GM18511 (cell line): Measurements from ENCODE around the gene FGF6.
"Not testable (repeated sequence)": the region's sequence is repeated elsewhere in the genome, so short reads cannot be mapped to it uniquely, and the experiment has no call there.

Experiments
- ATAC-seq: cut with Tn5 transposase; IDR thresholded peaks from one replicate; pipeline ENCODE4 v1.9.1; 2021; ENCODE audit warnings: mild to moderate bottlenecking, moderate library complexity; ENCODE audit not compliant: unreplicated experiment

Gene FGF6, protein sequence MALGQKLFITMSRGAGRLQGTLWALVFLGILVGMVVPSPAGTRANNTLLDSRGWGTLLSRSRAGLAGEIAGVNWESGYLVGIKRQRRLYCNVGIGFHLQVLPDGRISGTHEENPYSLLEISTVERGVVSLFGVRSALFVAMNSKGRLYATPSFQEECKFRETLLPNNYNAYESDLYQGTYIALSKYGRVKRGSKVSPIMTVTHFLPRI

DNA sequence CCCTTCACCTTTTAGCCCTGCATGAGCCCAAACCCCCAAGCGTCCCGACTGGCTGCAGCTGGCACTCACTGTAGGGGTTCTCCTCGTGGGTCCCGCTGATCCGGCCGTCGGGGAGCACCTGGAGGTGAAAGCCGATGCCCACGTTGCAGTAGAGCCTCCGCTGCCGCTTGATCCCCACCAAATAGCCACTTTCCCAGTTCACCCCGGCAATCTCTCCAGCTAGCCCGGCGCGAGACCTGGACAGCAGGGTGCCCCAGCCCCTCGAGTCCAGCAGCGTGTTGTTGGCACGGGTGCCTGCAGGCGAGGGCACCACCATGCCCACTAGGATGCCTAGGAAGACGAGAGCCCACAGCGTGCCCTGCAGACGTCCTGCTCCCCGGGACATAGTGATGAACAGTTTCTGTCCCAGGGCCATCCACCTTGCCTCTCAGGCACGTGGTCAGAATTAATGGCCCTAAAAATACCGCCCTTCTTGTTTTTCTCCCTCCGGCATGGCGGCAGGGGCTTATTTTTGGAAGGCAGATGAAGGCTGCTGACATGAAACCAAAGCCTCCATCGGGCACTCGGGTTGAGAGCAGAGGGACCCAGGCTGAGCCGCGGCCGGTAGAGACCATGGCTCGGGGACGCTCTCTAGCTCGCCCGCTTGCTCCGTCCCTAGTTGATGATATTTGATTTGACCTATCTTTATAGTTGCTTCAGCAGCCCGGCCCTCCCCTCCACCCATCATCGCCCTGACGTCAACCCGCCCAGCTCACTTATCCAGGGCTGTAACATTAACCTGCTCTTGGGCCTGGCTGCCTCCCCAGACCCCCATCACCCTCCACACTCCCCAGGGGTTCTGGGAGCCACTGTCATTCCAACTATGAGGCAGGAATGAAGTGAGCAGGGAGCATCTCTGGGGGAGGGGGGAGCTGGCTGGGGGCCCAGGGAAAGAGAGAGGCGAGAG, at the start of gene FGF6:
TSS of gene FGF6 (minus strand) at position 660 of the 946 bp plus-strand sequence. CDS start at position 415, 245 bp downstream.
- no peak for ATAC-seq

DNA sequence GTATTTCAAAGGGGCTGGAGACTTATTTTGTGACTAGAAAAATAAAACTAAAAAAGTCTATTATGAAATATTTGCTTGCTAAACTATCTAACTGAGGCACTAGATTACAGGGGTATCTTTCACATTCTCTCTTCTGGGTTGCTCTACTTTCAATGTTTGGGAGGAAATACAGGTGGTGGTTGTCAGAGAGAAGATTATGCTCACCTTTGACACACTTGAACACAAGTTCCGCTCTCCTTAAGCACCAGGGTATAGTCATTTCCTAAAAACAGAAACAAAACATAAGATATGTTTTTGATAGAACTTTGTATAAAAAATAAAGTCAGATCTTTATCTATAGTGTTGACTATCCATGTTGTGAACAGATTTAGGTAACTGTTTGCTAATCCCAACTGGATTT, 45.4 kb upstream of the FGF6 start:
- no peak for ATAC-seq

DNA sequence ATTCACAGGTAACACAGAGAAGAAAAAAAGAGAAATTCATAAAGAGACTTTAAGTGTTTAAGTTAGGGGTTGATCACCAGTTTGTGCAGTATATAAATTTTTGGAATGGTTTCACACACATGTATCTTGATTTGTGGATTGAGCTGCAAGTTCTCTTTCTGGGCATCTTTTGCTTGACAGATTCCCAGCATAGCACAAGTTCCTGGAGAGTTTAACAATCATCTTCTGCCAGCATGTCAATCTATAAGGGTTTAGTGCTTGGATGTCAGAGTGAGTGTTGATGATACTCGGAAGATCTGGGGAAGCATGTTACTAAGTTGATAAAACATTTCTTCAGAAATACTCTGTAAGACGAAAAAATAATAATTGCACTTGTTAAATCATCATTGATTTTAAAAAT, 43.9 kb upstream of the FGF6 start:
- ATAC-seq, result no peak

DNA sequence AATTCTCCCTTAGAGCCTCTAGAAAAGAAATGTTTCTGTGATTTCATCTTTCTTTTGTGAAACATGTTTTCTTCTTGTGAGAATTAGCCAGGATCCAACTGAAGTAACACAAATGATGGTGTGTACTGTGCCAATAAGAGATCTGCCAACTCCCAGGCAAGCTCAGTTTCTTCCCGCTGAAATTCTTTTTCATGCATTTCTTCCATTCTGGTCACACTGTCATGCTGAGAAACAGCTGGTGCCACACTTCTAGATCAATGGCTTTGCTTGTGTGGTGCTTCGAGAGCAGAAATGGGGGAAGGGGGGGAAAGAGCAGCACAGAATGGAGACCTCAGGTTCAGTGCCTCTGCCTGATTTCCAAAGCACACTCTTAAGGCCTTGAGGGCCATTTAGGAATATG, 41.4 kb upstream of the FGF6 start:
- no peak for ATAC-seq

DNA sequence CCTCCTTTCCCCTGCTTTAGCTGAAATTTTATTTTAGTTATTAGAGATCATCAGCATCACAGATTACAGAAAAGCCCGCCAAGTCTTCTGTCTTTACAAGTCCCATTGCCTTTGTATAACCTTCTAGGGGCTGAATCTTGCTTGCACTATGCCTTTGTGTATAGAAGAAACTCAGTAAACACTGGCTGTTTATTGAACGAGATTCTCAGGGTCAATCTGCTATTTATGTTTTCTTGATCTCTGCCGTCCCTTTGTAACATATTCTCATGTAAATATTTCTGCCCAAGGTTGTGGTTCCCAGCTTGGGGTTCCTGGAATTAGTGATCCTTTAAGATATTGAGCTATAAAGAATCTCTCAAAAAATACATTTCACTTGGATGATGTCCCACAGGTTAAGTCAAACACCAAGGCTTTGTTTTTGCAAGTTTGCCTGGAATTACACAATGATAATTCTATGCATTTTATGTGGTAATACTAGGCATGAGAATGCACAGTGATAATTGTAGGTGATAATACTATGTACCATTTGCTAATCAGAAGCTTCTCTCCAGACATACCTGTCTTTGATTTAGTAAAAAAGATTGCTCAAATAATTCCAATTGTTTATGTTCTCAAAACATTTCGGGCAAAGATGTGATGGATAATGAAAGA, 40.6 kb upstream of the FGF6 start:
- ATAC-seq, result no peak

DNA sequence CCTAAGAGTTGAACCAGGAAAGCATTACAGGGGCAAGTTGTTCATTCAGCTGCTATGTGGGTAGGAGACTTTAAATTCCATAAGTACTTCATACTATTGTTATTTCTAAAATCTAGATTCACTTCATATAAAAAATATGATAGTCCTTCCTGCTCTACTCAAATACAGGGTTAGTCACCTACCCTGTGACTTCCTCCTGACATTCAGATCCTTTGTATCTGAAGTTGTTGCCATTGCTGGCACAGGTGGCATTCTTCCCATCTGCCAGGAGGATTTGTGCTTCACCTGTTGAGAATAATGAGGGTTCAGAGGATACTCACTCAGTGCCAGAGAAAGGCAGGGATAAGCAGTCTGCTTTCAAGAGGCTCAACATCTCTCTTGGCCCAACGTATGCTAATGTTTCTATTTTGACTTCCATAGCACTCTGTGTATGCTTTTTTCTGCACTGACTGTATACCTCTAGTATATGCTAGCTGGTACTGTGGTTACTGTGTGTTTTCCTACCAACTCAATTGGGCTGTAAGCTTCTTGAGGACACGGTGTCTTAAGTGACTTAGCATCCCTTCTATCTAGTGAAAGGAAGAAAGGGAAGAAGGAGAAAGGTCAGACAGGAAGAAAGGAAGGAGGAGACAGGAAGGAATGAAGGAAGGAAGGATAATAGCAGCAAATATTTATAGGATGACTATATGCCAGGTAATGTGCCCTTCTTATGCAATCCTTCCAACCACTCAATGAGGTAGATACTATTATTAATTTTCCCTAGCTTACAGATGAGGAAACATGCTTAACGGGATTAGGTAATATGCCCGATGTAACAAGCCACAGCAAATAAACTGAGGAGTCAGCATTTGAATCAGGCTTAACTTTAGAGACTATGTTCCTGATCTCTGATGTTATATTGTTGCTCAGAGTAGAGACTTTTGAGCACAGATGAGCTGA, 38.5 kb upstream of the FGF6 start:
- no peak for ATAC-seq

DNA sequence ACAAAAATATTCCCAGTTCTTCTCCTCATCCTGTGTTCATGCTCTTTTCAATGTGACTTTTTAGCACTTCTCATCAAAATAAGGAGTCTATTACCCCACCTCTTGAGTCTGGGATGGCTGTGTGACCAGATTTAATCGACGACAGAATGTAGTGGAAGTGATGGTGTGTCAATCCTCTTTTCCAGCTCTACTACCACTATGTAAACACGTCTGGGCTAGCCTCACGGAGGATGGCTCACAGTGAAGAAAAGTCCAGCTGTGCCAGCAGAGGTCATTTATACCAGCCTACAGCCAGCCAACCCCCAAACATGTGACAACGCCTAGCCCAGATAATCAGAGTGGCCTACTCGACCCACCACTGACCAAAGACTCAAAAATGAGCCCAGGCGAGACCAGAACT, 37.3 kb upstream of the FGF6 start:
- no peak for ATAC-seq

DNA sequence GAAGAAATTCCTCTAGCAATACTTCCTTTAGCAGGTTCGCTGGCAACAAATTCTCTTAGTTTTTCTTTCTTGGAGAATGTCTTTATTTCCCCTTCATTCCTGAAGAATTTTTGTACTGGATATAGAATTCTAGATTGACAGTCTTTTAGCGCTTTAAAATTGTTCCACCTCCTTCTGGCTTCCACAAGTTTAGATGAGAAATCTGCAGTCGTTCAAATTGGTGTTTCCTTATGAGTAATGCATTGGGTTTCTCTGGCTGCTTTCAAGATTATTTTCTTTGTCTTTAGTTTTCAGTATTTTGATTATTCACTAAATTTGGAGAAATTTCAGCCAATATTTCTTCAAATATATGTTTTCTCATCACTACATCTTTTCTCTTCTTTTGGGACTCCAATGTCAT, 33.3 kb upstream of the FGF6 start:
- ATAC-seq, result no peak

DNA sequence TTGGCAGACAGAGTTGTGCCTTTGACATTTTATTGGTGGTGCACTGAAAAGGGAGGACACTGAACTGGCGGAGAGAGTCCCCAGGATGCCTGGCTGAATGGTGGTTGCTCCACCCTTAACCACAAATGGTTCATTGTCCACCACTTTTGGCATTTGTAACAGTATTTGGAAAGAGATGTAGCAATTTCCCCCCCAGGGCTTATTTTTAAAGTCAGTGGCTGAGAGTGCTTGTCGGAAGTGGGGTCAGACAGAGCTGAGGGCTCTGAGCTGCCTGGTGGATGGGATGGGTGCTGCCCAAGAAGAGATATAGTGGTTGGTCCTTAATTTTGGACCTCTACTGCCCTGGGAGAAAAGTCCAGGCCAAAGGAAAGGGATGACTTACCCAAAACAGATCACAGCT, 31.5 kb upstream of the FGF6 start:
- ATAC-seq, result no peak

DNA sequence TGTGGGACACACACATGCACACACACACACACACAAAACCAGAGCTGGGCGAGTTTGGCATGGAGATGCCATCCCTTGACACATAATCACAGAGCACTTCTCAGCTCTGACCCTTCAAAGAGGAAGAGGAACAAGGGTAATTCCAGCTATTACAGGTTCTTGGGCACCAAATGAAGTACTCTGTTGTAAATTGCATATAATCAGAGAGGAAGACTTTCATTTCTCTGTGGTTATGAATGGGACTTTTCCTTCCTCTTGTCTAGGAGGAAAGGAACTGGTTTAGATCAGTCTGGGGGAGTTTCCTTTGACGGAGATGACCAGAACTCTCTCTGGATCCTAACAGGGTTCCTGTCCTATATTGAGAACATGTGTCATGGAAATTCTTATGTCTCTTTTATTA, 26.4 kb upstream of the FGF6 start:
- ATAC-seq, result no peak

DNA sequence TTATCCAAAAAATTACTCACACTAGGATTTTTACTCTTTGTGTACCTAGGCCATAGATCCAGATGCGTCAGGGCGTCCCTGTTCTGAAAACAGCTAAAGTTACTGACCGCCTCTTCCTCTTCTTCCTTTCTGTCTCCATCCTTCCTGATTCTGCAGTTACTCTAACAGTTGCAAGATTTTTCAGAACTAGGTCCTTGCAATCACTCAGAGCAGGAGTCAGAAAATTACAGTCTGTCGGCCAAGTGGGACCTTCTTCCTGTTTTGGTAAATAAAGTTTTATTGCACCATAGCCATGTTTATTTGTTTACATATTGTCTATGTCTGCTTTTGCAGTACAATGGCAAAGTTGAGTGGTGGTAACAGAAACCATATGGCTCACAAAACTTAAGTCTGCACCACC, 25.6 kb upstream of the FGF6 start:
- no peak for ATAC-seq

DNA sequence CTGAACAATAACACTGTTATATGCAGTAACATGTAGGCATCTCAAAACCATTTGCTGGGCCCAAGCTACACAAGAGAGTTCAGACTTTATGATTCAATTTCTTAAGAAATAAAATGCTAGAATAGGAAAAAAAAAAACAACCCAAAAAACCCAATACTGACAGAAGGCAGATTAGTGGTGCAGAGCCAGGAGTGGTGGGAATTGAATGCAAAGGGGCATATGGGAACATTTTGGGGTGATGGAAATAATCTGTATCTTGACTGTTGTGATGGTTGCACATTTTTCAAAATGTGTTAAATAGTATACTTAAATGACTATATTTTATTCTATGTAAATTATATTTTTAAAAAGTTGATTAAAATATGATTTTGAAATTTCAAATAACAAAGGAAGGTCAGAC, 23.4 kb upstream of the FGF6 start:
- ATAC-seq, result no peak

DNA sequence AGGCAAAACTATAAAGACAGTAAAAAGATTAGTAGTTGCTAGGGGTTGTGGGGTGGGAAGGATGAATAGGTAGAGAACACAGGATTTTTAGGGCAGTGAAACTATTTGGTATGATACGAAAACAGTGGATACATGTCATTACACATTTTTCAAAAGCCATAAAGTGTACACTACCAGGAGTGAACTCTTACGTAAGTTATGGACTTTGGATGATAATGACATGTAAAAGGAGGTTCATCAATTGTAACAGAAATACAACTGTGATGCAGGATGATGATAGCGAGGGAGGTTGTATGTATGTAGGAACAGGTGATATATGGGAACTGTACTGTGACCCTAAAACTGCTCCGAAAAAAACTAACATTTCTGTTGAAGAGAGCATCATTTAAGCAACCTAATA, 15.1 kb upstream of the FGF6 start:
- ATAC-seq, result no peak

DNA sequence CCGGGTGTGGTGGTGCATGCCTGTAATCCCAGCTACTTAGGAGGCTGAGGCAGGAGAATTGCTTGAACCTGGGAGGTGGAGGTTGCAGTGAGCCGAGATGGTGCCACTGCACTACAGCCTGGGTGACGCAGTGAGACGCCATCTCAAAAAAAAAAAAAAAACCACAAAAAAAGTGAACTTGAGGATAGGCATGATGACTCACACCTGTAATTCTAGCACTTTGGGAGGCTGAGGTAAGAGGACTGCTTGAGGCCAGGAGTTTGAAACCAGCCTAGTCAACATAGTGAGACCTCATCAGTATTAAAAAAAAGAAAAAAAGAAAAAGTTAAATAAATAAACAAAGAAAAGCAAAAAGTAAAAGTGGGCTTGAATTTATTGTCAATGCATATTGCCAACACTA, 10.2 kb upstream of the FGF6 start:
- not testable (repeated sequence) for ATAC-seq

DNA sequence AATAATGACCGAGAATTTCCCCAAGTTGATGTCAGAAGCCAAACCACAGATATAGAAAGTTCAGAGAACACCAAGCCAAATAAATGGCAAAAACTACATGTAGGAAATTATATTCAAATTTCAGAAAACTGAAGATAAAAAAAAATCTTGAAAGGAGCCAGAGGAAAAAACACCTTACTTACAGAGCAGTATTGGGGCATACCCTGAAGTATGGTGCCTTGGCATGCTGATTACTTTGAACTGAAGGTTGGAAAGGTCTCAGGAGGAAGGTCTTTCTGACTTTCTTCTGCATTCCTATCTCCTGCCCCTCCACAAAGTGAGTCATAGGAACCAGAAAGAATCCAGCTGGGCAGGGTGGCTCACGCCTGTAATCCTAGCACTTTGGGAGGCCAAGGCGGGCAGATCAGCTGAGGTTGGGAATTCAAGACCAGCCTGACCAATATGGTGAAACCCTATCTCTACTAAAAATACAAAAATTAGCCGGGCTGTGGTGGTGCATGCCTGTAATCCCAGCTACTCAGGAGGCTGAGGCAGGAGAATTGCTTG, 8.8 kb upstream of the FGF6 start:
- ATAC-seq, result no peak

DNA sequence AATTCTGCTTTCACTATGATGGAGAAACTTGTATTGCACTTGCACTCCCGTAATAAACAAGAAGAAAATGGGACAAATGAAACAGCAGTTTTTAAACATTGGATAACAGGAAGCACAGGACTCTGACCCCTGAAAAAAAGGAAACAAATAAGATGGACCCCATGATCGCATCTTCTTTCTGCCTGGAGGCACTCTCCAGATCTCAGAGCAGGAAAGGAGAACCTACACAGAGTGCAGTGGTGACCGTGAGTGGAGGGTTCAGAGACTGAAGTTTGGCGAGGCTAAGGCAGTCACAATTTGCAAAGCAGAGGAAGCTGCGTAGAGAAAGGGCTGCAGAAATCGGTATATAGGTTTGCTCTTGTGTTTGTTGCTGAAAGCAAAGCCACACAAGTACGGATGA, 6.1 kb upstream of the FGF6 start:
- ATAC-seq, result no peak

DNA sequence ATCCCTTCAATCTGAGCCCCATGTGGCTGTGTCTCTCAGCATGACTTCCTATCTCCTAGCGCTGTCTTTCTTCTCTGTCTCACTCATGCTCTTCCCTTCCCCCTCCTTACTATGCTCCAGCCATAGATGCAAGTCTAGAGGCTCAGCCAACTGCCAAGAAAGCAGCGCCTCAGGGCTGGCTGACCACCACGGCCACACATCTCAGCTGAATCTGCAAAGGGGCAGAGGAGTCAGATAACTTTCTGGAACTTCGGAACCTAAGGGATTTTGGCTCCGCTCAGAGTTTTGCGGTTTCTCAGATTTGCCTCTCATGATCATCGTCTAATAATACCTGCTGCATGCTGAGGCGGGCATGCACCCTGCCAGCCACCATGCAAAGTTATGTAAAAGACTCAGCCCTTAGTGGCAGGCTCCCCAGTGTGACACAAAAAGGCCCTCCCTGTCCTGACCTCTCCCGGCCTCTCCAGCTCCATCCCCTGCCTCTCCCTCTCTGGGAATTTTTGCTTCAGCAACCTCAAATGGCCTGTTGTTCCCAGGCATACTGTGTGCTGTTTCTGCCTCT, 5.0 kb upstream of the FGF6 start:
- ATAC-seq, result no peak

DNA sequence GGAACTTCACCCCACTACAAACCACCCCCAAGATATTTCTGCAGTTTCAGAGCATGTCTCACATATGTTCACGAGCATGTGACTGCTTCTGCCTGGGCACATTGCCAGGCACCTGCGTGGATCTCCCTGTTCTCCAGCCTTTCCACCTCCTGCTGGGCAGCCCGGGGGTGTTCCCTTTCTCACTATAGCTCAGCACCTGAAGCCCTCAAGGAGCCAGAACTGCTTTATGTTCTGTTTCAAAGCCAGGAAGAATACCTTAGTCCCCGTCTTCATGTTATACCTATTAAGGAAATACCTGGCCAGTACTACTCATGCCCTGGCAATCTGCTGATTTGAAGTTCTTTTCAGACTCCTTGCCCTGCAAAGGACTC, 4.2 kb upstream of the FGF6 start:
- no peak for ATAC-seq

DNA sequence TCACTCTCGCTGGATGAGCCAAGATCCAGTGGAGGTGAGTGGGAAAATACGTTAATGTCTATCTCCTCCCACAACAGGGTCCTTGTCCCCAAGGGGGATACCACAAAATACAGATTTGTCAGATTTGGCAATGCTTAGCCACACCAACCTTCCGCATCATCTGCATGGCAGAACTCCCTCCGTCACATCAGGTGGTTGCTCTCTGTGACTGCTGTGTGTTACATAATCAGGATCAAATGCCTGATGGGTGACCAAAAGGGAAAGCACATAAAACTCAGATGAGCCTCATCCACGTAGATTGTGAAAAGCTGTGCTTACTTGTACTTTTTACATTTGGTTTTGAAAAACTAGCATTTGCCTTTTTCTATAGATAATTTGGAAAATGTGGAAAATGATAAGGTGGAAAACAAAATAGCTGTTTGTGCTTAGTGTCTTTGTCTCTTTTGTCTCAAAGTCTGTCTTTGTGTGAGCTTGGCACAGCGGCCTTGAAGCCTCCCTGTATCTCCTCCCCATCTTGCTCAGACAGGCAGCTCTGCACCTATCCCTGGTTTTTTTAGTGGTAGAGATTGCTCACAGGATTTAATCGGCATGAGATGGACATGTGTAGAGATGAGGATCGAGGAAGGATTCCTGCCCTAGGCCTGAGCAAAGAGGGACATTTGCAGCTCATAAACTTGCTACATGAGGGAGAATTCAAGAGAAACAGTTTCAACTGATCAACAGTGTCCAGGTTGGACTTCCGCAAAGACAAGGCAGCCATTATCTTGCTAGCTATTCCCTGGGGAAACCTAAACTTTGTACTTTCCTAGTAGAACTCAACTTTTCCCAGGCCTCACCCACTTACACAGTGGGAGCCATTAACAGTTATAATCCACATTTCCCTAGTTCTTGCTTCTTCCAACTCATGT, 3.6 kb upstream of the FGF6 start:
- ATAC-seq, result no peak
